Right atrium auricular region (tissue), 2 donors: ENCODE measurements around the gene FKBP10. TPM values are rescaled to one million over a fixed set of nuclear protein-coding genes. Genes with fewer than 3 reads are reported as not detected.

Experiments
- DNase-seq: peaks from one replicate; pipeline ENCODE4 v3.0.0-alpha.2; 2019; ENCODE audit warnings: low spot score
- H3K27ac ChIP-seq, 2 donors: fragments of 200-600 bp; sonication (generic); 1 replicate in 1 of 2; 2 replicates in 1 of 2; pipeline ENCODE4 v1.5.1; 2016 to 2019
- H3K27me3 ChIP-seq, 2 donors: fragments of 200-600 bp; sonication (generic); one replicate each; pipeline versions ENCODE4 v1.5.1 to v1.6.0; 2017 to 2019
- H3K36me3 ChIP-seq: fragments of 200-600 bp; sonication (generic); one replicate; pipeline ENCODE4 v1.5.1; 2016
- H3K4me1 ChIP-seq, 2 donors: fragments of 200-600 bp; sonication (generic); one replicate each; pipeline versions ENCODE4 v1.5.1 to v1.6.0; 2017 to 2019
- H3K4me3 ChIP-seq, 2 donors: fragments of 200-600 bp; sonication (generic); 1 replicate in 1 of 2; 2 replicates in 1 of 2; pipeline ENCODE4 v1.5.1; 2017 to 2019; ENCODE audit warnings: mild to moderate bottlenecking in 1 of 2, moderate library complexity in 1 of 2
- H3K9me3 ChIP-seq, 2 donors: fragments of 200-600 bp; sonication (generic); one replicate each; pipeline ENCODE4 v1.5.1; 2019
- CTCF ChIP-seq, 2 donors: fragments of 200-600 bp; sonication (generic); IDR thresholded peaks; one replicate each; pipeline ENCODE4 v1.5.1; 2019; ENCODE audit warnings: antibody characterized with exemption in 2 of 2
- total RNA-seq, 2 donors: library from RNA; depleted of rRNA; stranded (reverse); fragments of >200 nt; gene quantifications; one replicate each; pipeline ENCODE4 v1.1.0, GENCODE V29; 2016

FKBP10 gene
- total RNA-seq, 2 donors from 2014 or later: 24.7 to 35.1 TPM

DNA sequence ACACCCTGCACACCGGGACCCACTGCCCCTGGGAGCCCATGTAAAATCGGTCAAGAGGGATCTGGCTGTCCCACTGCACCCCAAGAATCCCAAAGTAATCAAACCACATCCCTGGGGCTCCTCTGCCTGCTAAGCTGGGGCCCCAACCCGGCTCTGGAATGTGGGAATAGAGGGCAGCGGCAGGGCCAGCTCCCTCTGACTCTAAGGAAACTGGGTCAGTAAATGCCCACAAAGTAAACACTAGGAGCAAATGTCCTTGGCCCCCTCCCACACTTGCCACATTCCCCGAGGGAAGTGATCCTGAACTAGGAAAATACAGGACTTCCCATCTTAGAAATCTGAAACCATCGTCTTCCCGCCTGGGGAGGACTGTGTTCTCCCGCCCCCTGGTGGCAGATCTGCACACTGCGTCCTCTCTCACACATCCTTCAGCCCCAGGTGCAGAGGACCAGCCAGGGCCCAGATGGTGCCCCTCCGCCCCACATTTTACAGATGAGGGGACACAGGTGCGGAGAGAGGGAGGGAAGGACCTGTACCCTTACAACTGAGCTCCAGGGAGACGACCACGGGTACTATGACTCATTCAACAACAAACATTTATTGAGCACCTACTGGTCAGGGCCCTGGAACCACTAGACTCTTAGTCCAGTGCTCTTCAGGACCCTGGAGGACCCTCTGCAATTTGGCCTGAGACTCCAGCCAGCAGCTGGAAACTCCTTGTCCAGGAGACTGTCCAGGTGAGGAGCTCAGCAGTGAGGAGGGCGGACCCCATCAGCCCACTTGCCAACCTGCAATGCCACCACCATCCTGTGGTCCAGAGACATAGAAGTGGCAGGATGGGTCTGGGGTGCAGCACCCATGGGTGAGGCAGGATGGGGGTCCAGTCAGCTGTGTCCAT lies 11.2 kb upstream of the FKBP10 start:
- peak; percentile 94 to 99 for TF ChIP-seq CTCF (IDR thresholded peaks at IDR 0.05)
- Histone ChIP-seq H3K4me1 (peaks cover 0 to 11% of the 10 kb centered on the region in 2 donors), H3K27me3 (no peaks in the 10 kb centered on the region), H3K9me3 (no peaks in the 10 kb centered on the region), H3K4me3 (no peak overlapping the region), H3K27ac (no peak overlapping the region), H3K36me3 (peaks cover 10% of the 10 kb centered on the region)
- DNase-seq: peak; percentile 89

- no peak for DNase-seq
- no peaks in the 10 kb centered on the region for H3K27me3 ChIP-seq
Observed at GRCh38 chr17:41803049-41804020, 9.5 kb upstream of the FKBP10 start.

GRCh38 chr17:41806685-41807445 lies 5.9 kb upstream of the FKBP10 start:
- DNase-seq: no peak
- H3K27ac ChIP-seq: no peak overlapping the region
- peaks cover 0 to 27% of the 10 kb centered on the region in 2 donors for H3K4me1 ChIP-seq
- TF ChIP-seq CTCF (IDR thresholded peaks at IDR 0.05): no peak
- peaks cover 12% of the 10 kb centered on the region for H3K36me3 ChIP-seq
- no peak overlapping the region for H3K4me3 ChIP-seq
- no peaks in the 10 kb centered on the region for H3K27me3 ChIP-seq
- no peaks in the 10 kb centered on the region for H3K9me3 ChIP-seq

More at GRCh38 chr17:41803049-41804020, 9.5 kb upstream of the FKBP10 start:
- H3K9me3 ChIP-seq: no peaks in the 10 kb centered on the region
- H3K27ac ChIP-seq: no peak overlapping the region
- no peak overlapping the region for H3K4me3 ChIP-seq
- no peak for TF ChIP-seq CTCF (IDR thresholded peaks at IDR 0.05)
- peaks cover 0 to 11% of the 10 kb centered on the region in 2 donors for H3K4me1 ChIP-seq
- H3K36me3 ChIP-seq: peaks cover 12% of the 10 kb centered on the region

DNA sequence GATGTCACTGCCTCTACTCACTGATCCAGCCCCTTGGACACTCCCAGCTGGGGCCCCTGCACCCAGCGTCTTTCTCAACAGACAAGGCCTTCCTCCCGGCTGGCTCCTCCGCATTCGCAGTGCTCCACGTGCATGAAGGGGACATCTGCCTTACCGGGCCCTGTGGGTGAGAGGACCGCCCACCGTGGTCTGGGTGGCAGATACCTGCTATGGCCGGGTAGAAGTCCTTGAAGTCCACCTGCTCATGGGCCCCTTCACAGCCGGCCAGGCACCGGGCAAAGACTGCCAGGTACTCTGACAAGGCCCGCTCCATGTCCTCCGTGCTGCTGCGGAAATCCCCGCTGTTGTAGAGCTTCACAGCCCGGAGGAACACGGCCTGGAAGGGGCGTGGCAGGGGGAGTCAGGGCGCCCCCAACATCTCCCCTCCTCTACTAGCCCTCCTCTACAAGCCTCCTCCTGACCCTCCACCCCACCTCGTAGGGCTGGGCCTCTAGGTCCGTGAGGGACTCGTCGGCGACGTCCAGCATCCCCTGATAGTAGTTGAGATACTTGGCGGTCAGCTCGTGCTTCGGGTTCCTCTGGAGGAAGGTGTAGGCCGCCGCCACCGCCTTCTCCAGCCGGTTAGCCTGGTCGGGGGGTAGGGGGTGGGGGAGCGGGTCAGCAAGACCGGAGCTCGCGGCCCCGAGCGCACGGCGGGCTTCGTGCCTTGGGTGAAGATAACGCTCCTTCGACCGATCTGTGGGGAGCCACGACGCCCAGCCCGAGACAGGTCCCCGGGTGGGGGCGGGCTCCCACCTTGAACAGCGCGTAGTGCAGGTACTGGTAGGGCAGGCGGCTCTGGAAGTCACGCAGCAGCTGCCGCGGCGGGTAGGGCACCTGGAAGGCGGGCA lies 1.9 kb upstream of the FKBP10 start:
- peaks cover 7% of the 10 kb centered on the region for H3K36me3 ChIP-seq
- peaks cover 0 to 49% of the 10 kb centered on the region in 2 donors for H3K4me1 ChIP-seq
- peak overlapping the region; percentile 76 to 82 for H3K27ac ChIP-seq
- DNase-seq: no peak
- H3K9me3 ChIP-seq: no peaks in the 10 kb centered on the region
- H3K27me3 ChIP-seq: no peaks in the 10 kb centered on the region
- no peak for TF ChIP-seq CTCF (IDR thresholded peaks at IDR 0.05)
- H3K4me3 ChIP-seq: peak overlapping the region; percentile 68 to 83
